Sigmoid colon (tissue), 7 donors: ENCODE results near the gene COX7A2L. TPM values are rescaled to one million over a fixed set of nuclear protein-coding genes. Genes with fewer than 3 reads are reported as not detected.

Source experiments
- DNase-seq: peaks from one replicate; pipeline ENCODE4 v3.0.0-alpha.2; 2019
- H3K27ac ChIP-seq, 4 donors: fragments of 200-600 bp; sonication (generic); one replicate each; pipeline ENCODE4 v1.5.1; 2016 to 2019; ENCODE audit warnings: mild to moderate bottlenecking in 1 of 4
- H3K27me3 ChIP-seq, 3 donors: fragments of 200-600 bp; sonication (generic); one replicate each; pipeline ENCODE4 v1.5.1; 2019; ENCODE audit warnings: mild to moderate bottlenecking in 1 of 3
- H3K36me3 ChIP-seq, 4 donors: fragments of 200-600 bp; sonication (generic); one replicate each; pipeline ENCODE4 v1.5.1; 2016 to 2019
- H3K4me1 ChIP-seq, 4 donors: fragments of 200-600 bp; sonication (generic); one replicate each; pipeline ENCODE4 v1.5.1; 2017 to 2019
- H3K4me3 ChIP-seq, 4 donors: fragments of 200-600 bp; sonication (generic); one replicate each; pipeline ENCODE4 v1.5.1; 2017 to 2019; ENCODE audit warnings: mild to moderate bottlenecking in 2 of 4, moderate library complexity in 1 of 4
- H3K9me3 ChIP-seq, 4 donors: fragments of 200-600 bp in 3 of 4; sonication (generic) in 3 of 4; one replicate each; pipeline versions ENCODE4 v1.5.1 to v1.6.1; 2013 to 2019
- CTCF ChIP-seq, 4 experiments: fragments of 450-650 bp in 3 of 4; fragments of 200-600 bp in 1 of 4; IDR thresholded peaks; one replicate each; pipeline ENCODE4 v1.5.1; 2016 to 2019; ENCODE audit warnings: antibody characterized with exemption in 4 of 4, mild to moderate bottlenecking in 3 of 4, moderate library complexity in 2 of 4
- EP300 ChIP-seq, 4 donors: sonication (generic); formaldehyde crosslinking; IDR thresholded peaks; one replicate each; pipeline ENCODE4 v1.6.1; 2017; ENCODE audit warnings: antibody characterized with exemption in 4 of 4
- POLR2A ChIP-seq, 2 donors: fragments of 450-650 bp; IDR thresholded peaks; one replicate each; pipeline ENCODE4 v1.6.1; 2016; ENCODE audit warnings: antibody characterized with exemption in 2 of 2, mild to moderate bottlenecking in 2 of 2, moderate library complexity in 2 of 2
- POLR2AphosphoS5 ChIP-seq, 4 donors: sonication (generic); formaldehyde crosslinking; IDR thresholded peaks; one replicate each; pipeline ENCODE4 v1.6.1; 2017; ENCODE audit warnings: antibody characterized with exemption in 4 of 4
- WGBS, 2 donors: extraction: QIAGEN DNeasy Blood & Tissue Kit; methylation state at CpG; one replicate each; pipeline ENCODE4 v1.1.7; 2013; 5-methylcytosine and 5-hydroxymethylcytosine counted together
- intact Hi-C: fragments of 100-400 bp; cut with DNase I; formaldehyde crosslinking; loops from one replicate; pipeline ENCODE4 v1.15.1; 2023
- polyA plus RNA-seq, 3 donors: library from polyadenylated mRNA; stranded (reverse); fragments of 200-250 nt; gene quantifications; one replicate each; pipeline ENCODE4 v1.2.3, GENCODE V29; 2013
- total RNA-seq, 4 donors: library from RNA; depleted of rRNA; stranded (reverse); fragments of >200 nt; gene quantifications; one replicate each; pipeline ENCODE4 v1.1.0, GENCODE V29; 2016
- donor health status: healthy with polysubstance abuse.
- donor health status: Bipolar disorder and iron deficiency.
- donor health status: healthy.

COX7A2L gene
- total and polyA plus RNA-seq, 7 donors = 149 to 270 (median 193) TPM

DNA sequence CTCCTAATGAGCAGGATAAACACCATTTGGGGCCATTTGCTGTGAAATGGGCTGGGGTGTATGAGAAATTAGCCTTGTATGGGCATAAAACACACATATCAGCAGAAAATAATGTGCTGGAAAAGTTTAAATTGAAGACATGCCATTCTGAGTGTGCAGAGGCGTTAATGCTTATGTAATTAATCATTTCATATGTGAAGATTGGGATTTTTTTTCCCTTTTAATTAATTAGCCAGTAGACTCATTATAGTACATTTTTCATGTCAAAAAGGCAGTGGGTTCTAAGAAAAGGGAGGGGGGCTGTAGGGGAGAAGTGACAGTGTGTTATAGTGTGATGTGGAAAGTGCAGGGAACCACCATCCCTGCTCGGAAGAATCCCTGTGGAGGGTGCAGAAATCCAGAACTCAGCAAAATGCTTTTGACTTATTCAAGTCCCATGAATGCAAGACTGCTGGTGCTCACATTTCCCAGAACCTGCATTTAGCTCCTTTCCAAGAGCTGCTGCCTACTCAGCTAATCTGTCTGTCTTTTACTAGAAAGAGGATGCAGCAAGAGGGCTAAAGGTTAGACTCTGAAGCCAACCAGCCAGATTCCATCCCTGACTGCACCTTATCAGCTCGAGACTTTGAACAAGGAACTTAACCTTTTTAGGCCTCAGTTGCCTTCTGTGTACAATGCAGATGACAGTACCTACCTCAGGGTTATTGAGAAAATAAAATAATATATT lies 11.6 kb upstream of the COX7A2L start:
- Histone ChIP-seq H3K4me1 (peaks cover 0 to 4% (median 0%) of the 10 kb centered on the region in 4 donors), H3K4me3 (no peak overlapping the region), H3K27ac (no peak overlapping the region), H3K36me3 (no peaks in the 10 kb centered on the region), H3K27me3 (no peaks in the 10 kb centered on the region), H3K9me3 (no peaks in the 10 kb centered on the region)
- no peak for DNase-seq
- WGBS, 2 donors = 37 to 61% methylated on average over 3 of the region's 3 CpGs
- no peak for TF ChIP-seq POLR2AphosphoS5 (IDR thresholded peaks at IDR 0.05)
- no peak for TF ChIP-seq EP300 (IDR thresholded peaks at IDR 0.05)
- TF ChIP-seq POLR2A (IDR thresholded peaks at IDR 0.05) = no peak
- TF ChIP-seq CTCF (IDR thresholded peaks at IDR 0.05) = no peak
- intact Hi-C loops = no loop called here

GRCh38 chr2:42371611-42372473 lies 10.8 kb upstream of the COX7A2L start:
- 90 to 92% methylated on average over 11 of the region's 11 CpGs for WGBS, 2 donors
- intact Hi-C loops = no loop called here
- no peak for DNase-seq

GRCh38 chr2:42369532-42370229 lies 8.7 kb upstream of the COX7A2L start:
- no peak for DNase-seq
- 59 to 80% methylated on average over 5 of the region's 5 CpGs for WGBS, 2 donors
- no peaks in the 10 kb centered on the region for H3K36me3 ChIP-seq
- H3K9me3 ChIP-seq = no peaks in the 10 kb centered on the region
- no peak overlapping the region for H3K27ac ChIP-seq
- TF ChIP-seq POLR2A (IDR thresholded peaks at IDR 0.05) = no peak
- no peak for TF ChIP-seq EP300 (IDR thresholded peaks at IDR 0.05)
- no peak for TF ChIP-seq CTCF (IDR thresholded peaks at IDR 0.05)
- TF ChIP-seq POLR2AphosphoS5 (IDR thresholded peaks at IDR 0.05) = no peak
- H3K4me3 ChIP-seq = no peak overlapping the region
- intact Hi-C loops = loop anchor here (10.0 kb wide), 2 partner anchors 195 to 525 kb away; partner anchors contain the start of gene MTA3
- H3K4me1 ChIP-seq = peaks cover 0 to 4% (median 0%) of the 10 kb centered on the region in 4 donors
- H3K27me3 ChIP-seq = no peaks in the 10 kb centered on the region

More at GRCh38 chr2:42371611-42372473, 10.8 kb upstream of the COX7A2L start:
- Histone ChIP-seq H3K9me3 (no peaks in the 10 kb centered on the region), H3K27ac (no peak overlapping the region), H3K27me3 (no peaks in the 10 kb centered on the region), H3K36me3 (no peaks in the 10 kb centered on the region), H3K4me3 (no peak overlapping the region), H3K4me1 (peaks cover 0 to 4% (median 0%) of the 10 kb centered on the region in 4 donors)
- TF ChIP-seq CTCF (IDR thresholded peaks at IDR 0.05) (no peak), POLR2AphosphoS5 (IDR thresholded peaks at IDR 0.05) (no peak), POLR2A (IDR thresholded peaks at IDR 0.05) (no peak), EP300 (IDR thresholded peaks at IDR 0.05) (no peak)

- 19 to 66% methylated on average over 7 of the region's 7 CpGs for WGBS, 2 donors
- Histone ChIP-seq H3K36me3 (no peaks in the 10 kb centered on the region), H3K27me3 (no peaks in the 10 kb centered on the region), H3K9me3 (no peaks in the 10 kb centered on the region), H3K4me3 (no peak overlapping the region), H3K27ac (no peak overlapping the region), H3K4me1 (peaks cover 0 to 4% (median 0%) of the 10 kb centered on the region in 4 donors)
- intact Hi-C loops = loop anchor here (10.0 kb wide), 2 partner anchors 196 to 524 kb away; partner anchors contain the start of gene MTA3
- no peak for DNase-seq
- no peak for TF ChIP-seq POLR2AphosphoS5 (IDR thresholded peaks at IDR 0.05)
Measured at GRCh38 chr2:42368817-42369531, 8.0 kb upstream of the COX7A2L start.
